CD4-positive, alpha-beta T cell (primary cell): ENCODE results near the gene RNF222. TPM values are rescaled to one million over a fixed set of nuclear protein-coding genes. Genes with fewer than 3 reads are reported as not detected.

Experiments used
- ATAC-seq: fragments of 200-7000 bp; cut with Tn5 transposase; one replicate; pipeline ENCODE4 v1.10.0; 2022; ENCODE audit warnings: mild to moderate bottlenecking; ENCODE audit not compliant: poor library complexity
- CTCF ChIA-PET: fragments of 350-600 bp; sonication (Branson Sonifier 250); formaldehyde crosslinking; loops from one replicate; lab custom pipeline; 2021; ENCODE audit warnings: antibody characterized with exemption, inconsistent platforms; lab: Charles Lee
- POLR2A ChIA-PET: fragments of 350-600 bp; sonication (Branson Sonifier 250); formaldehyde crosslinking; loops from one replicate; lab custom pipeline; 2021; ENCODE audit warnings: antibody characterized with exemption, inconsistent platforms; lab: Charles Lee
- DNase-seq, 14 experiments: peaks; one replicate each; pipeline ENCODE4 v3.0.0-alpha.2; 2013 to 2020; ENCODE audit warnings: mixed read lengths in 2 of 14
- H3K27ac ChIP-seq, 2 donors: one replicate each; pipeline versions ENCODE4 v1.5.1 to v1.7.0; 2013; ENCODE audit warnings: low read length in 2 of 2, low read depth in 1 of 2, mild to moderate bottlenecking in 1 of 2
- H3K27me3 ChIP-seq, 2 experiments: 1 replicate in 1 of 2; 2 replicates in 1 of 2; pipeline versions ENCODE4 v1.6.1 to v1.7.0; 2013; ENCODE audit warnings: low read length in 2 of 2, control low read depth in 1 of 2, mild to moderate bottlenecking in 1 of 2, moderate library complexity in 1 of 2; ENCODE audit not compliant: insufficient read depth in 2 of 2, control insufficient read depth in 1 of 2
- H3K36me3 ChIP-seq: one replicate; pipeline ENCODE4 v1.6.1; 2013; ENCODE audit warnings: low read length, control low read depth; ENCODE audit not compliant: insufficient read depth
- H3K4me1 ChIP-seq: one replicate; pipeline ENCODE4 v1.6.1; 2013; ENCODE audit warnings: low read length, control low read depth; ENCODE audit not compliant: insufficient read depth
- H3K4me3 ChIP-seq: one replicate; pipeline ENCODE4 v1.5.1; 2013; ENCODE audit warnings: mild to moderate bottlenecking, low read length, moderate library complexity
- H3K9me3 ChIP-seq, 2 experiments: 1 replicate in 1 of 2; 2 replicates in 1 of 2; pipeline versions ENCODE4 v1.6.1 to v1.7.0; 2013; ENCODE audit warnings: low read length in 2 of 2, mild to moderate bottlenecking in 2 of 2, control low read depth in 1 of 2, moderate library complexity in 1 of 2; ENCODE audit not compliant: control insufficient read depth in 1 of 2, insufficient read depth in 1 of 2
- H3K27ac Mint-ChIP-seq: one replicate; pipeline ENCODE4 v1.8.0; 2020; ENCODE audit warnings: mixed read lengths
- H3K27me3 Mint-ChIP-seq: one replicate; pipeline ENCODE4 v1.8.0; 2021; ENCODE audit warnings: mixed read lengths
- H3K36me3 Mint-ChIP-seq: one replicate; pipeline ENCODE4 v1.8.0; 2021; ENCODE audit warnings: low read depth, mixed read lengths
- H3K4me1 Mint-ChIP-seq: one replicate; pipeline ENCODE4 v1.8.0; 2021; ENCODE audit warnings: low read depth, mixed read lengths
- H3K4me3 Mint-ChIP-seq: one replicate; pipeline ENCODE4 v1.8.0; 2020; ENCODE audit warnings: mild to moderate bottlenecking, mixed read lengths
- H3K9me3 Mint-ChIP-seq: one replicate; pipeline ENCODE4 v1.8.0; 2020; ENCODE audit warnings: mixed read lengths
- CTCF ChIP-seq: fragments of 200-600 bp; IDR thresholded peaks from one replicate; pipeline ENCODE4 v1.8.0; 2022; ENCODE audit warnings: antibody characterized with exemption, mild to moderate bottlenecking
- intact Hi-C, 2 experiments: fragments of 100-400 bp; cut with DNase I in 1 of 2; cut with micrococcal nuclease in 1 of 2; formaldehyde crosslinking; loops; one replicate each; pipeline versions ENCODE4 v1.15.1 to v1.9.0; 2023 to 2025; cut with DNase I, micrococcal nuclease
- total RNA-seq, 174 experiments: library from RNA in 2 of 174; stranded (reverse) in 2 of 174; gene quantifications; one replicate each; pipeline ENCODE4 v1.2.3 and lab custom pipeline; 2021 to 2026

The RNF222 gene
- total RNA-seq, 2 experiments from 2014 or later, result 1.2 TPM

DNA sequence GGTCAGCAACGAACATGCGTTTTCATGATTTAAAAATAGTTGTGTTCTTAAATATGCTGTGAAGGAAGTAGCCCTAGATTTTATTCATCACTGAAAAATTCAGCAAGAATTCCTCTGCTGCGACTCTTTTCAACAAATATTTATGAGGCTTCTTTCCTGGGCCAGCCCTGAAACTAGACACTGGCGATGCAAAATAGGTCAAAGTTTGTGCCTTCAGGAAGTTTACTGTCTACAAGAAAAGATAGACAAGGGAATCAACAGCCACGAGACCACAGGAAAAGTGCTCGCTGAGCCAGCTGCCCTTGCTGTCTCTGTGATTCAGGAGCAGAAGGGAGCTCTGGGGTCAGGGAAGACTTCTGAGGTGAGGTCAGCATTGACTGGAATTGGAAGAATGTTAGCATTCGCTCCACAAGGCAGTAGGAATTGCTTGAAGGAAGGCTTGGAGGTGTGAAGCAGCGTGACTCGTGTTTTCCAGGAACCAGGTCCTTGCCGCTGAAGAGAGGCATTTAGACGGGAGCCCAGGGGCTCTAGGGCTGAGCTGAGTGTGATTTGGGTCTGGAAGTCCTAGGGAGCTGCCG is 12.7 kb downstream of the RNF222 start:
- no peak overlapping the region for H3K4me3 ChIP-seq
- H3K36me3 ChIP-seq, result peaks cover 17% of the 10 kb centered on the region
- peaks cover 40% of the 10 kb centered on the region for H3K4me1 ChIP-seq
- DNase-seq (no peak), ATAC-seq (no peak)
- H3K27ac ChIP-seq, result no peak overlapping the region
- intact Hi-C loops, result loop anchor here (5.0 to 10.0 kb wide), 4 partner anchors 163 to 1370 kb away; partner anchors contain the start of genes CCDC42 (in 1 of the 2) and RNASEK (in 1 of the 2)
- CTCF ChIA-PET, result interaction anchor here (1.4 kb wide), 1 partner anchor 9 kb away, joined by 4 read pairs; no protein-coding TSS in a partner anchor
- Mint-ChIP-seq H3K27me3 (no peaks in the 10 kb centered on the region), H3K27ac (peak overlapping the region; percentile 91), H3K36me3 (peaks cover 40% of the 10 kb centered on the region), H3K4me1 (peaks cover 50% of the 10 kb centered on the region), H3K4me3 (peak overlapping the region; percentile 95), H3K9me3 (no peaks in the 10 kb centered on the region)
- TF ChIP-seq CTCF, result no peak
- no peaks in the 10 kb centered on the region for H3K9me3 ChIP-seq
- POLR2A ChIA-PET, result interaction anchor here (2.1 kb wide), 1 partner anchor 8 kb away, joined by 6 read pairs; no protein-coding TSS in a partner anchor
- no peaks in the 10 kb centered on the region for H3K27me3 ChIP-seq

GRCh38 chr17:8383143-8383822 is 14.3 kb downstream of the RNF222 start, which contains the start of gene RPL26:
TSS of gene RPL26 (minus strand) at chr17:8383193. CDS start at chr17:8382310, 883 bp downstream.
- no peaks in the 10 kb centered on the region for H3K27me3 Mint-ChIP-seq
- peaks cover 64% of the 10 kb centered on the region for H3K4me1 Mint-ChIP-seq
- peak; percentile 86 for ATAC-seq
- CTCF ChIA-PET, result interaction anchor here (0.6 to 2.8 kb wide), 13 partner anchors 8 to 403 kb away, joined by 3 to 14 read pairs (median 4); partner anchors contain the start of genes NDEL1 and PFAS
- Histone ChIP-seq H3K4me1 (peaks cover 47% of the 10 kb centered on the region), H3K4me3 (peak within 1 kb of the TSS; percentile 95), H3K27ac (peak within 1 kb of the TSS; percentile 72 to 76), H3K36me3 (peaks cover 33% of the 10 kb centered on the region), H3K27me3 (no peaks in the 10 kb centered on the region), H3K9me3 (no peaks in the 10 kb centered on the region)
- POLR2A ChIA-PET, result interaction anchor here (0.6 to 2.1 kb wide), 8 partner anchors 10 to 583 kb away, joined by 3 to 20 read pairs (median 4); partner anchors contain the start of gene NDEL1
- H3K4me3 Mint-ChIP-seq, result peak within 1 kb of the TSS; percentile 95
- peak; percentile 100 for TF ChIP-seq CTCF
- peak within 1 kb of the TSS; percentile 91 for H3K27ac Mint-ChIP-seq
- H3K36me3 Mint-ChIP-seq, result peaks cover 56% of the 10 kb centered on the region
- no peaks in the 10 kb centered on the region for H3K9me3 Mint-ChIP-seq
- peak; percentile 89 to 98 (median 93) for DNase-seq
- intact Hi-C loops, result loop anchor here (1.0 to 10.0 kb wide), 8 partner anchors 52 to 1368 kb away; partner anchors contain the start of genes NDEL1 (in 2 of the 2), CCDC42 (in 1 of the 2) and RNASEK (in 1 of the 2)

DNA sequence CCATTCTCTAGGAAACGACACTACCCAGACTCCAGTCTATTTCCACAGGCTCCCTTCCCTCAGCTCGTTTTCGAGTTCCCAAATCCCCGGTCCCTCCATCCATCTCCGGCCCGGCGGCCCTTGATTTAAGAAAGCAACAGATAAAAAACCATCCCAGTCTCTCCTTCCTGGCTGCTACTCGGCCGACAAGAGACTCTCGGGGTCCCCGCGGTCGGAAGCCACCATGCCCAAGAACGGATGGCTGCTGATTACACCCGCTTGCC is 14.8 kb downstream of the RNF222 start:
- H3K4me1 ChIP-seq, result peaks cover 47% of the 10 kb centered on the region
- no peaks in the 10 kb centered on the region for H3K27me3 ChIP-seq
- intact Hi-C loops, result loop anchor here (1.0 to 10.0 kb wide), 8 partner anchors 52 to 1368 kb away; partner anchors contain the start of genes NDEL1 (in 2 of the 2), CCDC42 (in 1 of the 2) and RNASEK (in 1 of the 2)
- Mint-ChIP-seq H3K27ac (peak overlapping the region; percentile 91), H3K4me1 (peaks cover 64% of the 10 kb centered on the region), H3K9me3 (no peaks in the 10 kb centered on the region), H3K27me3 (no peaks in the 10 kb centered on the region), H3K36me3 (peaks cover 61% of the 10 kb centered on the region), H3K4me3 (peak overlapping the region; percentile 95)
- H3K27ac ChIP-seq, result peak overlapping the region; percentile 47 to 76
- ATAC-seq, result peak; percentile 0
- TF ChIP-seq CTCF, result no peak
- ChIA-PET POLR2A (interaction anchor here (0.6 kb wide), 2 partner anchors 136 to 745 kb away, joined by 3 to 4 read pairs; no protein-coding TSS in a partner anchor), CTCF (interaction anchor here (1.2 to 2.8 kb wide), 3 partner anchors 12 to 363 kb away, joined by 8 to 14 read pairs (median 10); partner anchors contain the start of gene NDEL1)
- no peak for DNase-seq
- no peaks in the 10 kb centered on the region for H3K9me3 ChIP-seq
- peaks cover 37% of the 10 kb centered on the region for H3K36me3 ChIP-seq
- peak overlapping the region; percentile 95 for H3K4me3 ChIP-seq
